Caco-2 (cell line): ENCODE measurements around the gene DCTN2. TPM values are rescaled to one million over a fixed set of nuclear protein-coding genes. Genes with fewer than 3 reads are reported as not detected.

Experiments used
- BruUV-seq: library from RNA; stranded (reverse); fragments of 400-500 nt; replicated peaks from 2 replicates; lab custom pipeline; 2021; lab: Mats Ljungman, UMichigan
- CTCF ChIA-PET: fragments of 300-600 bp; sonication (Branson Sonifier 250); formaldehyde crosslinking; loops from one replicate; lab custom pipeline; 2022; ENCODE audit warnings: antibody characterized with exemption; lab: Charles Lee
- POLR2A ChIA-PET: fragments of 300-600 bp; sonication (Branson Sonifier 250); formaldehyde crosslinking; loops from one replicate; lab custom pipeline; 2022; ENCODE audit warnings: antibody characterized with exemption; lab: Charles Lee
- DNase-seq, 2 experiments: peaks; one replicate each; pipeline versions ENCODE4 v3.0.0 to v3.0.0-alpha.2; 2020 to 2022
- H3K27me3 ChIP-seq: replicated peaks from 2 replicates; pipeline ENCODE4 v1.6.0; 2011; ENCODE audit warnings: low read length; ENCODE audit not compliant: control insufficient read depth, insufficient read depth
- H3K36me3 ChIP-seq: 2 replicates; pipeline ENCODE4 v1.5.1; 2011; ENCODE audit warnings: low read length; ENCODE audit not compliant: control insufficient read depth, insufficient read depth
- H3K4me1 ChIP-seq: fragments of 250-450 bp; sonication (Bioruptor Pico); 2 replicates; pipeline ENCODE4 v1.5.1; 2020; ENCODE audit warnings: mild to moderate bottlenecking
- H3K4me3 ChIP-seq: 2 replicates; pipeline ENCODE4 v1.5.1; 2011; ENCODE audit warnings: low read depth, mild to moderate bottlenecking, control low read depth, low read length
- H3K9me3 ChIP-seq: fragments of 250-450 bp; sonication (Bioruptor Pico); 2 replicates; pipeline ENCODE4 v1.5.1; 2020; ENCODE audit warnings: mild to moderate bottlenecking, moderate library complexity
- H3K27ac Mint-ChIP-seq: one replicate; pipeline ENCODE4 v1.8.0; 2022; ENCODE audit warnings: mixed read lengths; ENCODE audit not compliant: unreplicated experiment
- H3K27me3 Mint-ChIP-seq: one replicate; pipeline ENCODE4 v1.8.0; 2022; ENCODE audit warnings: mixed read lengths; ENCODE audit not compliant: insufficient read depth, unreplicated experiment
- H3K36me3 Mint-ChIP-seq: one replicate; pipeline ENCODE4 v1.8.0; 2022; ENCODE audit warnings: mild to moderate bottlenecking, mixed read lengths; ENCODE audit not compliant: insufficient read depth, unreplicated experiment
- H3K4me1 Mint-ChIP-seq: one replicate; pipeline ENCODE4 v1.8.0; 2022; ENCODE audit warnings: low read depth, mixed read lengths; ENCODE audit not compliant: unreplicated experiment
- H3K4me3 Mint-ChIP-seq: one replicate; pipeline ENCODE4 v1.8.0; 2022; ENCODE audit warnings: mild to moderate bottlenecking, moderate library complexity, mixed read lengths; ENCODE audit not compliant: unreplicated experiment
- H3K9me3 Mint-ChIP-seq: one replicate; pipeline ENCODE4 v1.8.0; 2022; ENCODE audit warnings: mixed read lengths; ENCODE audit not compliant: unreplicated experiment
- intact Hi-C: fragments of 100-400 bp; cut with micrococcal nuclease; formaldehyde crosslinking; loops from one replicate; pipeline ENCODE4 v1.10.0; 2022; ENCODE audit not compliant: unreplicated experiment
- total RNA-seq: library from RNA; stranded (reverse); gene quantifications from 2 replicates; pipeline ENCODE4 v1.2.3, GENCODE V29; 2022
- TF ChIP-seq, protein P1 (sequence below), 2 experiments: fragments of 200-600 bp in 1 of 2; IDR thresholded peaks; 1 replicate in 1 of 2; 2 replicates in 1 of 2; pipeline versions ENCODE4 v1.5.1 to v1.8.0; 2011 to 2022; ENCODE audit warnings: antibody characterized with exemption in 1 of 2, control low read depth in 1 of 2, inconsistent platforms in 1 of 2, low read depth in 1 of 2, low read length in 1 of 2, mild to moderate bottlenecking in 1 of 2, moderate library complexity in 1 of 2; ENCODE audit not compliant: insufficient read depth in 1 of 2, severe bottlenecking in 1 of 2, unreplicated experiment in 1 of 2

DCTN2 gene
- total RNA-seq, 1 experiment from 2014 or later = 94.4 TPM

DNA sequence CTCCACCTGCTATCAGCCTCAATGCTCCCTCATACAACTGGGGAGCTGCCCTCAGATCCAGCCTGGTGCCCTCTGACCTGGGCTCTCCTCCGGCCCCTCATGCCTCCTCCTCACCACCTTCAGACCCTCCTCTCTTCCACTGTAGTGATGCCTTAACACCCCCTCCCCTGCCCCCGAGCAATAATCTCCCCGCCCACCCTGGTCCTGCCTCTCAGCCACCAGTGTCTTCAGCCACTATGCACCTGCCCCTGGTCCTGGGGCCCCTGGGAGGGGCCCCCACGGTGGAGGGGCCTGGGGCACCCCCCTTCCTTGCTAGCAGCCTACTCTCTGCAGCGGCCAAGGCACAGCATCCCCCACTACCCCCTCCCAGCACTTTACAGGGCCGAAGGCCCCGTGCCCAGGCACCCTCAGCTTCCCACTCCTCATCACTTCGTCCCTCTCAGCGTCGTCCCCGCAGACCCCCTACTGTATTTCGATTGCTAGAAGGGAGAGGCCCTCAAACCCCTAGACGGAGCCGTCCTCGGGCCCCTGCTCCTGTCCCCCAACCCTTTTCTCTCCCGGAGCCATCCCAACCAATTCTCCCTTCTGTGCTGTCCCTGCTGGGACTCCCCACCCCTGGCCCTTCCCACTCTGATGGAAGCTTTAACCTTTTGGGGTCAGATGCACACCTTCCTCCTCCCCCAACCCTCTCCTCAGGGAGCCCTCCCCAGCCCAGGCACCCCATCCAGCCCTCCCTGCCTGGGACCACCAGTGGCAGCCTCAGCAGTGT, 21.2 kb downstream of the DCTN2 start:
- TF ChIP-seq, protein P1, sequence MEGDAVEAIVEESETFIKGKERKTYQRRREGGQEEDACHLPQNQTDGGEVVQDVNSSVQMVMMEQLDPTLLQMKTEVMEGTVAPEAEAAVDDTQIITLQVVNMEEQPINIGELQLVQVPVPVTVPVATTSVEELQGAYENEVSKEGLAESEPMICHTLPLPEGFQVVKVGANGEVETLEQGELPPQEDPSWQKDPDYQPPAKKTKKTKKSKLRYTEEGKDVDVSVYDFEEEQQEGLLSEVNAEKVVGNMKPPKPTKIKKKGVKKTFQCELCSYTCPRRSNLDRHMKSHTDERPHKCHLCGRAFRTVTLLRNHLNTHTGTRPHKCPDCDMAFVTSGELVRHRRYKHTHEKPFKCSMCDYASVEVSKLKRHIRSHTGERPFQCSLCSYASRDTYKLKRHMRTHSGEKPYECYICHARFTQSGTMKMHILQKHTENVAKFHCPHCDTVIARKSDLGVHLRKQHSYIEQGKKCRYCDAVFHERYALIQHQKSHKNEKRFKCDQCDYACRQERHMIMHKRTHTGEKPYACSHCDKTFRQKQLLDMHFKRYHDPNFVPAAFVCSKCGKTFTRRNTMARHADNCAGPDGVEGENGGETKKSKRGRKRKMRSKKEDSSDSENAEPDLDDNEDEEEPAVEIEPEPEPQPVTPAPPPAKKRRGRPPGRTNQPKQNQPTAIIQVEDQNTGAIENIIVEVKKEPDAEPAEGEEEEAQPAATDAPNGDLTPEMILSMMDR (IDR thresholded peaks at IDR 0.05; ENCODE audit: insufficient read depth in 1 of 2, low read depth in 1 of 2, low read length in 1 of 2, severe bottlenecking in 1 of 2, unreplicated experiment in 1 of 2) = no peak
- Mint-ChIP-seq H3K4me3 (peak overlapping the region; percentile 33), H3K9me3 (no peaks in the 10 kb centered on the region), H3K4me1 (peaks cover 7% of the 10 kb centered on the region), H3K27ac (peak overlapping the region; percentile 66), H3K36me3 (peaks cover 69% of the 10 kb centered on the region), H3K27me3 (no peaks in the 10 kb centered on the region)
- Histone ChIP-seq H3K36me3 (peaks cover 6% of the 10 kb centered on the region), H3K4me3 (no peak overlapping the region), H3K4me1 (peaks cover 24% of the 10 kb centered on the region), H3K27me3 (no peaks in the 10 kb centered on the region), H3K9me3 (no peaks in the 10 kb centered on the region)
- no peak for DNase-seq
- intact Hi-C loops = no loop called here
- ChIA-PET CTCF (interaction anchor here (0.7 kb wide), 1 partner anchor 1198 kb away, joined by 3 read pairs; no protein-coding TSS in a partner anchor), POLR2A (no interaction called here)
- BruUV-seq = no TSS peak

DNA sequence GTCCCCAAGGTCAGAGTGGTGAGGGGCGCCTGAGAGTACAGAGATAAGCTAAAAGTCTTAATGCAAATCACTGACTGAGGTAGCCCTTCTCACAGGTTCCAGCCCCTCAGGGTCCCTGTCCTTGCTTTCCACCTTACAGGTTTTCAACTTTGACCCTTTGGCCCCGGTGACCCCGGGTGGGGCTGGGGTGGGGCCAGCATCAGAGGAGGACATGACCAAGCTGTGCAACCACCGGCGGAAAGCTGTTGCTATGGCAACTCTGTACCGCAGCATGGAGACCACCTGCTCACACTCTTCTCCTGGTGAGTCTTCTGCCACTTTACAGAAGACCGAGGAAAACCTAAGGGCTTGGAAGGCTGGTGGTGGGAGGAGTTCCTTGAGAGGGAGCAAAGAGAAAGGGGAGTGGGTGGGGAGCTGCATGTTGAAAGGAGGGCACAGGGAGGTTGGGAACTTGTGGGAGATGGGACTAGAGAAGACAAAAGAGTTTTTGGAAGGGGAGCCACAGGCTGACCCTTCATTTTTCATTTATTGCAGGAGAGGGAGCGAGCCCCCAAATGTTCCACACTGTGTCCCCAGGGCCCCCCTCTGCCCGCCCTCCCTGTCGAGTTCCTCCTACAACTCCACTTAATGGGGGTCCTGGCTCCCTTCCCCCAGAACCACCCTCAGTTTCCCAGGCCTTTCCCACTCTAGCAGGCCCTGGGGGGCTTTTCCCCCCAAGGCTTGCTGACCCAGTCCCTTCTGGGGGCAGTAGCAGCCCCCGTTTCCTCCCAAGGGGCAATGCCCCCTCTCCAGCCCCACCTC, 22.0 kb downstream of the DCTN2 start:
- Histone ChIP-seq H3K4me1 (peaks cover 24% of the 10 kb centered on the region), H3K27me3 (no peaks in the 10 kb centered on the region), H3K36me3 (peaks cover 6% of the 10 kb centered on the region), H3K9me3 (no peaks in the 10 kb centered on the region), H3K4me3 (no peak overlapping the region)
- DNase-seq = no peak
- no peaks in the 10 kb centered on the region for H3K27me3 Mint-ChIP-seq
- BruUV-seq = no TSS peak
- peaks cover 7% of the 10 kb centered on the region for H3K4me1 Mint-ChIP-seq
- H3K36me3 Mint-ChIP-seq = peaks cover 71% of the 10 kb centered on the region
- intact Hi-C loops = loop anchor here (5.0 kb wide), 2 partner anchors 97 to 202 kb away; no protein-coding TSS in a partner anchor
- TF ChIP-seq, protein P1 (IDR thresholded peaks at IDR 0.05; ENCODE audit: insufficient read depth in 1 of 2, low read depth in 1 of 2, low read length in 1 of 2, severe bottlenecking in 1 of 2, unreplicated experiment in 1 of 2) = no peak
- H3K27ac Mint-ChIP-seq = peak overlapping the region; percentile 88
- H3K4me3 Mint-ChIP-seq = peak overlapping the region; percentile 86
- H3K9me3 Mint-ChIP-seq = no peaks in the 10 kb centered on the region
- ChIA-PET CTCF (no interaction called here), POLR2A (no interaction called here)
